Fibroblast of skin of right quadriceps (primary cell): Measurements from ENCODE around the gene NUFIP2.
"Not testable (repeated sequence)": the region's sequence is repeated elsewhere in the genome, so short reads cannot be mapped to it uniquely, and the experiment has no call there.

Experiments
- DNase-seq: peaks from one replicate; pipeline ENCODE4 v3.0.0-alpha.2; 2013

NUFIP2 gene

DNA sequence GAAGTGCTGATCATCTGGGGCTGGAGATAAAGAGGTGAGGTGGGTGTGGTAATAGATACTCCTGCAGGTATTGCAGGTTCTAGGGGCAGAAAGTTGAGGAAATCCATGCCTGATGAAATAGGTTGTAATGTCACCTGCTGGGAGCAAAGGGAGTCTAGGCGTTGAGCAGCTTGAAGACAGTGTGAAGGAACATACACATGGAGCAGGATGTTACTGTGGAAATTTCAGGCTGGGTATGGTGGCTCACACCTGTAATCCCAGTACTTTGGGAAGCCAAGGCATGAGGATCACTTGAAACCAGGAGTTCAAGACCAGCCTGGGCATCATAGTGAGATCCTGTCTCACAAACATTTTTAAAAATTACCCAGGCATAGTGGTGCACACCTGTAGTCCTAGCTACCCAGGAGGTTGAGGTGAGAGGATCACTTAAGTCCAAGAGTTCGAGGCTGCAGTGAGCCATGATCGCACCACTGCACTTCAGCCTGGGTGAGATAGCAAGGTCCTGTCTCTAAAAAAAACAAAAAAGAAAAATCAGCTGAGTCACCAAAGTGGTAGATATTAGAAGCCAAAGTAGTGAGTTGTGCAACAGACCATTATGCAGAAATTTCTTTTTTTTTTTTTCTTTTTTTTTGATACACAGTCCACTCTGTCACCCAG is 56.3 kb downstream of the NUFIP2 start:
- DNase-seq, result peak; percentile 71

DNA sequence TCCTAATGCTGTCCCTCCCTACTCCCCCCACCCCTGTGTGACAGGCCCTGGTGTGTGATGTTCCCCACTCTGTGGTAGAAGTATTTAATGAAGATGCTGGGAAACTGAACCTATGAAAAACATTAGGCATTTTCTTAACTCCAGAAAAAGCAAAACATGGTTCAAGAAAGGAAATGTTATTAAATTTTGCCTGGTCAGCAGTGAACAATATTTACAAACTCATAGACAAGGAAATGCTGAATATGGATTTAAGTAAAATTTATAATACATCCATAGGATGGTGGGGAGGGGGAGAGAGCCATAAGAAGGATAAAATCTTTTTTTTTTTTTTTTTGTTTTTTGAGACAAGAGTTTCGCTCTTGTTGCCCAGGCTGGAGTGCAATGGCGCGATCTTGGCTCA is 58.0 kb downstream of the NUFIP2 start:
- DNase-seq, result no peak

DNA sequence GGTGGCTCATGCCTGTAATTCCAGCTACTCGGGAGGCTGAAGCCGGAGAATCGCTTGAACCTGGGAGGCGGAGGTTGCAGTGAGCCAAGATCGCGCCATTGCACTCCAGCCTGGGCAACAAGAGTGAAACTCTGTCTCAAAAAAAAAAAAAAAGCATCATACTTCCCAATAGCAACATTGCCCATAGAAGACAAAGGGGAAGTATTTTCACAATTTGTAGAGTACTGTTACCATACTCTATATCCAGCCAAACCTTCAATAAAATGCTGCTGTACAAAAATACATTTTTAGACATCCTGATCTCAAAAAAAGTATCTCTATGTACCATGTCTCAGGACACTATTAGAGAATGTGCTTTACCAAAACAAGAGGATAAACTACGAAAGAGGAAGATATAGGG is 59.0 kb downstream of the NUFIP2 start:
- not testable (repeated sequence) for DNase-seq

DNA sequence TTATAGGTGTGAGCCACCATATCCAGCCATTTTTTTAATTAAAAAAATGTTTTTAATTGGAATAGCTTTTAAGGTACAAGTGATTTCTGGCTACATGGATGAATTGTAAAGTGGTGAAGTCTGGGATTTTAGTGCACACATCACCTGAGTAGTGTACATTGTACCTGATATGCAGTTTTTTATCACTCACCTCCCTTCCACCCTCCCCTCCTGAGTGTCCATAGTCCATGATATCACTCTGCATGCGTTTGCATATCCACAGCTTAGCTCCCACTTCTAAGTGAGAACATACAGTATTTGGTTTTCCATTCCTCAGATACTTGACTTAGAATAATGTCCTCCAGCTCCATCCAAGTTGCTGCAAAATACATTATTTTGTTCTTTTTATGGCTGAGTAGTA is 60.6 kb downstream of the NUFIP2 start:
- DNase-seq, result no peak

DNA sequence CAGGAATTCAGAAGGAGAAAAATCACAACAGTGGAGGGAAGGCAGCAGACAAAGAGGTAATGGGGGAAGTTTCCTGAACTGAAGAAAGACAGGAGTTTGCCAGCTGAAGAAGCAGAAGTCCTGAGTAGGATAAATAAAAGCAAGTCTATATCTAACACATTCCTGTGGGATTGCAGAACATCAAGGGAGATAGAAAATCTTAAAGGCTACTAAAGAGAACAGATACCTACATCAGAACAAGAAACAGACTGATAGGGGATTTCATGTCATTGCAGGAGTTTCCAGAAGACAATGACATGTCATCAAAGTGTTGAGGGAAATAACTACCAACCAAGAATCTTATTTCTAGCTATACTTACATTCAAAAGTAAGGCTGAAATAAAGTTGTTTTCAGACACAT is 68.6 kb downstream of the NUFIP2 start:
- no peak for DNase-seq

DNA sequence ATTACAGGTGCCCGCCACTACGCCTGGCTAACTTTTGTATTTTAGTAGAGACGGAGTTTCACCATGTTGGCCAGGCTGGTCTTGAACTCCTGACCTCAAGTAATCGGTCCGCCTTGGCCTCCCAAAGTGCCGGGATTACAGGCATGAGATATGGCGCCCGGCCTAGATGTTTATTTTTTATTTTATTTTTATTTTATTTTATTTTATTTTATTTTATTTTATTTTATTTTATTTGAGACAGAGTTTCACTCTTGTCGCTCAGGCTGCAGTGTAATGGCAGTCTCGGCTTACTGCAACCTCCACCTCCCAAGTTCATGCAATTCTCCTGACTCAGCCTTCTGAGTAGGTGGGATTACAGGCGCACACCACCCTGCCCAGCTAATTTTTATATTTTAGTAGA is 72.6 kb downstream of the NUFIP2 start:
- DNase-seq, result not testable (repeated sequence)

DNA sequence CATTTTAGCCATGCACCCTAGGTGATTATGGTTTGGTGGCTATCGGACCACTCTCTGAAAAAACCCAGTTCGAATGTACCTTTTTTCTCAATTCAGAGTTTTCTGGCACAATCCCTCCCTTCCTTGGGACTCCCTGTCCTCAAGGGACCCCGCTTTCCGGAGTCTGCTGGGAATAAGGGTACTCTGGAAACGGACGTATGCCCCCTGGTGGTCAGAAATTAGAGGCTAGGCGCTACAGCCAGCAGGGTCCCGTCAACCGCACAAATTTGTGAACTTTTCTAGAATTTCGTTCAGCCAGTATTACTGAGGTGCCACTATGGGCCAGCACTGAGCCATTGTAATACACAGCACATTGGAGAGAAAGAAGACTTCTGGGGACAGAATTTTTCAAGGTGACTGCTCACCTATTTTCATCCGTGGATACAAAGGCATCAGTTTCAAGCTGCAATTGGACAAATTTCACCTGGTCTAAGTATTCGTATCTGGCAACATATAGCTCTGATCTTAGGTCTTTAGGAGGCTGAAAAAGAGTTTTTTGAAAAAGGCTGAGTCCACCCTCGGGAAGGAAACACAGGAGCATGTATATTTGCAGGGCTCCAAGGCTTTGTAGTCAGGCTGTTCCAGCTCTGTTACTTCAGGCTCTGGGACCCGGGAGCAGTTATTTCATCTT is 74.4 kb downstream of the NUFIP2 start:
- DNase-seq, result peak; percentile 81

DNA sequence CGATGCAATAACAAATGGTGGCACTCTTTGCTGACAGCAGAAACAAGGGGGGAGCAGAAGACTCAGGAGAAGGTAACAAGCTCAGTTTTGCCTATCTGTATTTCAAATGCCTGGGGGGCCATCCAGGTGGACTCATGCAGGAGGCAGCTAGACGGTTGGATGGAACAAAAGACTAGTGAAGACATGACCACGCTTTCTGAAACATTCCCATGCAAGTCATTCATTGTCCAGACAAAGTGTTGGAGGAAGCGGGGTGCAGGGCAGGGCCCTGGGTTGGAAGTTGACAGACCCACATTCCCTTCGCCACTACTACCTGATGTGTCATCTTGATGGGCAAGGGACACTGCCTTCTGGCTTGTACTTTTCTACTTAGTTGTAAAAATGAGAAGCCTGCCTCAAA is 77.1 kb downstream of the NUFIP2 start:
- no peak for DNase-seq

DNA sequence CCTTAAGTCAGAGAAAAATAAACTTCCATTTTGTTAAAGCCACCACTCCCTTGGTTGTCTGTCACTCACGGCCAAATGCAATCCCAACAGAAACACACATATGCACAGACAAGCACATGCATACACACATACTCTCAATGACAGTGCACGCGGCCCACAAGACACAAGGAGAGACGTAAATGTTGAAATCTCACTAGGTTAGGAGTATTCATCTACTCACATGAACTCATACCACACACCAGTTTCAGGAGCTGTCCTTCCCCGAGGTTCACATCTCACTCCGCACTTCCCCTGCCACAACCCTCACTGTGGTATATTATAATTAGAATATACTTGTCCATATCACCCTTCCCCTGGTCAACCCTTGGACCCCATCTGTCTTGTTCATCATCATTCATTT is 77.8 kb downstream of the NUFIP2 start:
- no peak for DNase-seq

DNA sequence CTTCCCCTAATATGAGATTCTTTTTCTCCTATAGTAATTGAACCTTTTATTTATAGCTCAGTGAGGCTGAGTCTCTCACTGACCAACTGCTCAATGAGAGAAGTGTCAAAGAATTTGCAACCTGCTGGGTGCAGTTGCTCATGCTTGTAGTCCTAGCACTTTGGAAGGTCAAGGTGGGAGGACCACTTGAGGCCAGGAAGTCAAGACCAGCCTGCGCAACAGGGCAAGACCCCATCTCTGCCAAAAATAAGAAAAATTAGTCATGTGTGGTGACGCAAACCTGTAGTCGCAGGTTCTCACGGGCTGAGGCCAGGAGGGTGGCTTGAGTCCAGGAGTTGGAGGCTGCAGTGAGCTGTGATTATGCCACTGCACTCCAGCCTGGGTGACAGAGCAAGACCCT is 78.2 kb downstream of the NUFIP2 start:
- no peak for DNase-seq

DNA sequence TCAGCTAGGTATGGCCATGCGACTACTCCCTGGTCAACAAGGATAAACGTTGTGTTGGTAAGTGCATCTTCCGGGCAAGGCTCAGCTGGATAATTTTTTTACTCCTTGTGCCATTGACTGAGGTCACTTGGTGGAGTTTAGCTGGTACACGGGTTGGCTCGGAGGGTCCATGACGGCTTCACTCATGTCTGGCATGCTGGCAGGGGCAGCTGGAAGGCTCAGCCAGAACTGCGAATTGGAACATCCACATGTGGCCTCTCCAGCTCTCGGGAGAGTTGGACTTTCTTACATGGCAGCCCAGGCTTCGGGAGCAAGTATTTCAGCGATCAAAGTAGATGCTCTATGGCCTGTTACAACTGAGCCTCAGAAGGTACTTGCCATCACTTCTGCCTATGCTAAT is 78.8 kb downstream of the NUFIP2 start:
- DNase-seq, result no peak

DNA sequence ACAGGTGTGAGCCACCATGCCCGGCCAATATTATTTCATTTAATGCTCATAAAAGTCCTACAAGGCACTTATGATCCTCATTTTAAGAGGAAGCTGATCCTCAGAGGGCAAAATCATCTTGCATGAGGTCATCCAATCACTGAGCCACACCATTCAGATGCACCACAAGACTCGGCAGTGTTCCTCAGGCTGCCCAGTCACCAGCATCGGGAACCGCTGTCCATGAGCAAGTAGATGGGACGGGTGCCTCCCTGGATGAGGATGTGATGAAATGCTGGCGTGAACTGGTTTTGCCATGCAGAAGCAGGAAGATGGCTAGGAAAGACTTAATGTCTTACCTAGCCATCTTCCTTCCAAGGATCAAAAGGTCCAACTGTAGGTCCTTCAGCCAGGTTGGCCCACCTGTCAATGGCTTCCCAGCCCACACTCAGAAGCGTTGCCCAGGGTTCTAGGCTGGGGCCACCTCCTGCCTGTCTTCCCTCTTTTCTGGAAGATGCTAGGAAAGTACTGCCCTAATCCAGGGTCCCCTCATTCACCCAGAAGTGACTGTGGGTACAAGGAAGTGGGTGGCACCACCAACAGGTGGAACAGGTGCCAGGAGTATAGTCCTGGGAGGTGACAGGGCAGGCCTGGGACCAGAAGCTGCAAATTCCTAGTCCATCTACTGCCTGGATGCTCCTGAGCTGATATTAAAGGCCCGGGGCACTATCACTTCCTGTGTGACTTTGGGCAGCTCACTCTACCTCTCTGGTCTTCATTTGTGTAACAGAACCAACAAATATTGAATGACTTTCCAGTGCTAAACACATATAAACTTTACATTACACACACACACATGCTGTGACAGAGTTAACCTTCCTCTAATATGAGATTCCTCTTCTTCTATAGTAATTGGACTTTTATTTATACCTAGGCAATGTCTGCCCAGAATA is 79.5 kb downstream of the NUFIP2 start:
- no peak for DNase-seq

DNA sequence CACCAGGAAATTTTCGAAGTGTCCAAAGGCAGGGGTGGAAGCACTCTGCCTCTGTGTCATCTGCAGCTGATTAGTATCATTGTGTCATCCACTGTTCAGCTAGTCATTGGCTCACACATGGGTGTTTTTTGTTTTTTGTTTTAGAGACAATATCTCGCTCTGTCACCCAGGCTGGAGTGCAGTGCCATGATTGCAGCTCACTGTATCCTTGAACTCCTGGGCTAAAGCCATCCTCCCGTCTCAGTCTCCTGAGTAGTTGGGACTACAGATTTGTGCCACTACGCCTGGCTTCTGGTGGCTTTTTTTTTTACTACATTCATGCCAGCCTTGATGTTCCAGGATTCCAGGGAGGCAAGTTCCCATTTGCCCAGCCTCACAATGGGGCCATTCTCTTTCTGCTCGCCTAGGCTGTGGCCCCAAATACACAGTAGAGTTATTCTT is 81.2 kb downstream of the NUFIP2 start:
- peak; percentile 24 for DNase-seq

DNA sequence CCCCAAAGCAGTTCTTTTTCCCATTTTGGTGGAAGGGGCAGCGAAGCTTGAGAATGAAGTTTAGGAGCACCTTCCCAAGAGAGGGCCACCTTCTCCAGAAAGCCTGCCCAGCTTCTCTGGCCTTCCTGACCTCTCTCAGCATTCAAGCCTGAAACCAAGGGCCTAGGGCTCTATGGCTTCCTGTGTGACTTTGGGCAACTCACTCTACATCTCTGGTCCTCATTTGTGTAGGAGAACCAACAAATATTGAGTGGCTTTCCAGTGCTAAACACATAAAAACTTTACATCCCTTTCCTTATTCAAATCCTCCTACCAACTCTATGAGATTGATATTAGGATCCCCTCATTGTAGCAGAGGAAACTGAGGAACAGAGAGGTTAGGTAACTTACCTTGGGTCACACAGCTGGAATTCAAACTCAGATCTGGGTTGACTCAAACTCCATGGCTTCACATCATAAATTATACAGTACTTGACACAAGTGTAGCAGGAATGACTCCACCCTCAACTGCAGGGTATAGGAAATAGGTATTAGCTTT is 81.8 kb downstream of the NUFIP2 start:
- DNase-seq, result no peak

DNA sequence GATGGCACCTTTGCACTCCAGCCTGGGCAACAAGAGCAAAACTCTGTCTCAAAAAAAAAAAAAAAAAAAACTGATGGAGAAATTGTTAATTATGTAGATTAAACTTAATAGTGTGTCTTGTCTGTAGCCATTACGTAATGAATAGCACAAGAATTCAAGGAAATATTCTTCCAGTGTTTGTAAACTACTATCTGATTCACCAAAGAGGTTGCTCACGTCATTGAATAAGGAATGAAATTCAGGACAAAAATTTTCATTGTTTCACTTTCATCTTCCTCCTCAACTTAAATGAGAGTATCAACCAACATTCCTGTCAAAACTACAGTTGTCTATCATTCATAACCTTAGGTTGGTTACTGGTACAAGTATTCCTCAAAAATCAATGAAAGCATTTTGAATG is 83.1 kb downstream of the NUFIP2 start:
- DNase-seq, result no peak

DNA sequence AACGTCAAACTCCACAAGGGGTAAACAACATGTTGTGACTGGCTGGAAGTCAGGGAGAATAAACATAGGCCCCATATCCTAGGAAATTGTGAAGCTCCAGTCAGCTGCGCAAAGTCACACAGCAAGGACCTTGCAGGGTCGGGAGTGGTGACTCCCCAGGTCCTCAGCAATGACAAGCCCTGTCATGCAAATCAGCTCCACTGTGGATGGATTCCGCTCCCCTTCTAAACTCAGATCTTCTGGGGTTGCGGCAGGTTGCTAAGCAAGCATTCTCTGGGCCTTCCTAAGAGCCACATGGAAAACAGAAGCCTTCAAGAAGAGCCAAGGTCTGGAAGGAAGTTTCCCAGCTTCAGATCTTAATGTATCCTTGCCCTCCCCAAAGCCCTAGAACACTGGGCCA is 84.9 kb downstream of the NUFIP2 start:
- DNase-seq, result no peak

DNA sequence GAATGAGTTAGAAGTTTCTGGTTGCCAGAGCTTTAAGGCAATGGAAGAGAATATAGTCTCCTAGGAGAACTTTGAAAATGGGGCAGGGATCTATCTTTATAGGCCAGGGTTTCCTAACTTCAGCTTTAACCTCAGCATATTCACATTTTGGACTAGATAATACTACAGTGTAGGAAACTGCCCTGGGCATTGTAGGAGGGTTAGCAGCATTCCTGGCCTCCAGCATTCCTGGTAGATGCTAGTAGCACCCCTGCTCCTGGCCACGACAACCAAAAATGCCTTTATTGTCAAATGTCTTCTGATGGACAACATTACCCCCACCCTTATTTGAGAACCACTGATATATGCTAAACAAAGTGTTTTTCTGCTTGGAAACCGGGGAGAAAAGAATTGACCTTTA is 86.0 kb downstream of the NUFIP2 start:
- no peak for DNase-seq
